ENCODE data around the gene CORO2B.
"Not testable (repeated sequence)": the region's sequence is repeated elsewhere in the genome, so short reads cannot be mapped to it uniquely, and the experiment has no call there.

The CORO2B gene

GRCh38 chr15:68676926-68677325 lies 98.1 kb downstream of the CORO2B start:
- no peak for DNase-seq (ENCODE audit: low read depth)

GRCh38 chr15:68677996-68678395 lies 99.2 kb downstream of the CORO2B start:
- DNase-seq (ENCODE audit: low read depth): no peak

GRCh38 chr15:68678746-68679145 lies 100.0 kb downstream of the CORO2B start:
- no peak for DNase-seq (ENCODE audit: low read depth)

- no peak for DNase-seq (ENCODE audit: low read depth)
Measured at GRCh38 chr15:68679161-68679560, 100.4 kb downstream of the CORO2B start.

- DNase-seq (ENCODE audit: low read depth): no peak
Measured at GRCh38 chr15:68679961-68680371, 101.2 kb downstream of the CORO2B start.

GRCh38 chr15:68680756-68681155 lies 102.0 kb downstream of the CORO2B start:
- DNase-seq (ENCODE audit: low read depth): not testable (repeated sequence)

- DNase-seq (ENCODE audit: low read depth): no peak
Measured at GRCh38 chr15:68681836-68682235, 103.0 kb downstream of the CORO2B start.

GRCh38 chr15:68682330-68682729 lies 103.5 kb downstream of the CORO2B start:
- DNase-seq (ENCODE audit: low read depth): no peak

GRCh38 chr15:68683026-68683425 lies 104.2 kb downstream of the CORO2B start:
- no peak for DNase-seq (ENCODE audit: low read depth)

- DNase-seq (ENCODE audit: low read depth): no peak
Measured at GRCh38 chr15:68683551-68683950, 104.8 kb downstream of the CORO2B start.

- DNase-seq (ENCODE audit: low read depth): no peak
Measured at GRCh38 chr15:68684476-68684875, 105.7 kb downstream of the CORO2B start.

- DNase-seq (ENCODE audit: low read depth): no peak
Measured at GRCh38 chr15:68687136-68687735, 108.4 kb downstream of the CORO2B start.

- DNase-seq (ENCODE audit: low read depth): no peak
Measured at GRCh38 chr15:68691705-68692104, 112.9 kb downstream of the CORO2B start.

- no peak for DNase-seq (ENCODE audit: low read depth)
Measured at GRCh38 chr15:68693071-68693470, 114.3 kb downstream of the CORO2B start.

- no peak for DNase-seq (ENCODE audit: low read depth)
Measured at GRCh38 chr15:68694111-68694510, 115.3 kb downstream of the CORO2B start.

- no peak for DNase-seq (ENCODE audit: low read depth)
Measured at GRCh38 chr15:68695061-68695595, 116.3 kb downstream of the CORO2B start.

- no peak for DNase-seq (ENCODE audit: low read depth)
Measured at GRCh38 chr15:68696414-68697363, 117.9 kb downstream of the CORO2B start.

GRCh38 chr15:68697711-68698690 lies 119.2 kb downstream of the CORO2B start:
- no peak for DNase-seq (ENCODE audit: low read depth)

GRCh38 chr15:68698708-68699107 lies 119.9 kb downstream of the CORO2B start:
- no peak for DNase-seq (ENCODE audit: low read depth)

- no peak for DNase-seq (ENCODE audit: low read depth)
Measured at GRCh38 chr15:68699124-68699880, 120.5 kb downstream of the CORO2B start.

- no peak for DNase-seq (ENCODE audit: low read depth)
Measured at GRCh38 chr15:68699881-68700454, 121.2 kb downstream of the CORO2B start.
